ENCODE data around the gene CTNNBL1.

The CTNNBL1 gene

GRCh38 chr20:37823296-37823980 is 129.6 kb downstream of the CTNNBL1 start:
- Histone ChIP-seq H3K4me3 (ENCODE audit: insufficient read length, low read depth) (no peak overlapping the region), H3K9ac (ENCODE audit: insufficient read length, low read depth) (no peak overlapping the region), H3K36me3 (ENCODE audit: insufficient read depth, insufficient read length, low read length) (peaks cover 3% of the 10 kb centered on the region), H3K9me3 (ENCODE audit: insufficient read depth, low read length) (no peaks in the 10 kb centered on the region), H3K4me1 (ENCODE audit: insufficient read depth, insufficient read length) (no peaks in the 10 kb centered on the region), H3K27me3 (ENCODE audit: insufficient read depth, insufficient read length) (no peaks in the 10 kb centered on the region)
- TF ChIP-seq YY1 (IDR thresholded peaks at IDR 0.05; ENCODE audit: insufficient read depth, insufficient read length), result no peak
- TF ChIP-seq SUZ12 (IDR thresholded peaks at IDR 0.05; ENCODE audit: extremely low read depth, insufficient read depth, insufficient read length), result no peak
- no peak for TF ChIP-seq ZNF274 (IDR thresholded peaks at IDR 0.05; ENCODE audit: low read depth, low read length)
- DNase-seq (ENCODE audit: low read depth, low spot score), result no peak

GRCh38 chr20:37827605-37828004 is 133.8 kb downstream of the CTNNBL1 start:
- Histone ChIP-seq H3K4me1 (ENCODE audit: insufficient read depth, insufficient read length) (no peaks in the 10 kb centered on the region), H3K4me3 (ENCODE audit: insufficient read length, low read depth) (no peak overlapping the region), H3K9ac (ENCODE audit: insufficient read length, low read depth) (no peak overlapping the region), H3K9me3 (ENCODE audit: insufficient read depth, low read length) (no peaks in the 10 kb centered on the region), H3K27me3 (ENCODE audit: insufficient read depth, insufficient read length) (no peaks in the 10 kb centered on the region), H3K36me3 (ENCODE audit: insufficient read depth, insufficient read length, low read length) (peaks cover 3% of the 10 kb centered on the region)
- DNase-seq (ENCODE audit: low read depth, low spot score), result no peak
- no peak for TF ChIP-seq YY1 (IDR thresholded peaks at IDR 0.05; ENCODE audit: insufficient read depth, insufficient read length)
- TF ChIP-seq ZNF274 (IDR thresholded peaks at IDR 0.05; ENCODE audit: low read depth, low read length), result no peak
- no peak for TF ChIP-seq SUZ12 (IDR thresholded peaks at IDR 0.05; ENCODE audit: extremely low read depth, insufficient read depth, insufficient read length)

GRCh38 chr20:37828684-37829083 is 134.9 kb downstream of the CTNNBL1 start:
- H3K4me1 ChIP-seq (ENCODE audit: insufficient read depth, insufficient read length), result peaks cover 5% of the 10 kb centered on the region
- H3K4me3 ChIP-seq (ENCODE audit: insufficient read length, low read depth), result no peak overlapping the region
- peaks cover 3% of the 10 kb centered on the region for H3K36me3 ChIP-seq (ENCODE audit: insufficient read depth, insufficient read length, low read length)
- no peaks in the 10 kb centered on the region for H3K27me3 ChIP-seq (ENCODE audit: insufficient read depth, insufficient read length)
- no peak for TF ChIP-seq ZNF274 (IDR thresholded peaks at IDR 0.05; ENCODE audit: low read depth, low read length)
- TF ChIP-seq YY1 (IDR thresholded peaks at IDR 0.05; ENCODE audit: insufficient read depth, insufficient read length), result no peak
- no peak for TF ChIP-seq SUZ12 (IDR thresholded peaks at IDR 0.05; ENCODE audit: extremely low read depth, insufficient read depth, insufficient read length)
- H3K9ac ChIP-seq (ENCODE audit: insufficient read length, low read depth), result no peak overlapping the region
- no peak for DNase-seq (ENCODE audit: low read depth, low spot score)
- H3K9me3 ChIP-seq (ENCODE audit: insufficient read depth, low read length), result no peaks in the 10 kb centered on the region

- no peaks in the 10 kb centered on the region for H3K27me3 ChIP-seq (ENCODE audit: insufficient read depth, insufficient read length)
- no peak for DNase-seq (ENCODE audit: low read depth, low spot score)
- no peak overlapping the region for H3K9ac ChIP-seq (ENCODE audit: insufficient read length, low read depth)
Observed at GRCh38 chr20:37829128-37829527, 135.3 kb downstream of the CTNNBL1 start.

GRCh38 chr20:37833221-37833896 is 139.5 kb downstream of the CTNNBL1 start:
- Histone ChIP-seq H3K9me3 (ENCODE audit: insufficient read depth, low read length) (no peaks in the 10 kb centered on the region), H3K36me3 (ENCODE audit: insufficient read depth, insufficient read length, low read length) (no peaks in the 10 kb centered on the region), H3K4me3 (ENCODE audit: insufficient read length, low read depth) (no peak overlapping the region), H3K9ac (ENCODE audit: insufficient read length, low read depth) (no peak overlapping the region), H3K4me1 (ENCODE audit: insufficient read depth, insufficient read length) (peaks cover 5% of the 10 kb centered on the region), H3K27me3 (ENCODE audit: insufficient read depth, insufficient read length) (no peaks in the 10 kb centered on the region)
- DNase-seq (ENCODE audit: low read depth, low spot score), result no peak
- TF ChIP-seq SUZ12 (IDR thresholded peaks at IDR 0.05; ENCODE audit: extremely low read depth, insufficient read depth, insufficient read length) (no peak), YY1 (IDR thresholded peaks at IDR 0.05; ENCODE audit: insufficient read depth, insufficient read length) (no peak), ZNF274 (IDR thresholded peaks at IDR 0.05; ENCODE audit: low read depth, low read length) (no peak)

More at GRCh38 chr20:37829128-37829527, 135.3 kb downstream of the CTNNBL1 start:
- H3K4me1 ChIP-seq (ENCODE audit: insufficient read depth, insufficient read length), result peaks cover 5% of the 10 kb centered on the region
- TF ChIP-seq YY1 (IDR thresholded peaks at IDR 0.05; ENCODE audit: insufficient read depth, insufficient read length) (no peak), ZNF274 (IDR thresholded peaks at IDR 0.05; ENCODE audit: low read depth, low read length) (no peak), SUZ12 (IDR thresholded peaks at IDR 0.05; ENCODE audit: extremely low read depth, insufficient read depth, insufficient read length) (no peak)
- H3K4me3 ChIP-seq (ENCODE audit: insufficient read length, low read depth), result no peak overlapping the region
- H3K36me3 ChIP-seq (ENCODE audit: insufficient read depth, insufficient read length, low read length), result peaks cover 3% of the 10 kb centered on the region
- no peaks in the 10 kb centered on the region for H3K9me3 ChIP-seq (ENCODE audit: insufficient read depth, low read length)

- no peak for DNase-seq (ENCODE audit: low read depth, low spot score)
- no peak overlapping the region for H3K4me3 ChIP-seq (ENCODE audit: insufficient read length, low read depth)
- H3K9me3 ChIP-seq (ENCODE audit: insufficient read depth, low read length), result no peaks in the 10 kb centered on the region
- H3K27me3 ChIP-seq (ENCODE audit: insufficient read depth, insufficient read length), result no peaks in the 10 kb centered on the region
- H3K9ac ChIP-seq (ENCODE audit: insufficient read length, low read depth), result no peak overlapping the region
- peaks cover 6% of the 10 kb centered on the region for H3K36me3 ChIP-seq (ENCODE audit: insufficient read depth, insufficient read length, low read length)
- no peak for TF ChIP-seq ZNF274 (IDR thresholded peaks at IDR 0.05; ENCODE audit: low read depth, low read length)
- no peak for TF ChIP-seq SUZ12 (IDR thresholded peaks at IDR 0.05; ENCODE audit: extremely low read depth, insufficient read depth, insufficient read length)
- TF ChIP-seq YY1 (IDR thresholded peaks at IDR 0.05; ENCODE audit: insufficient read depth, insufficient read length), result no peak
- H3K4me1 ChIP-seq (ENCODE audit: insufficient read depth, insufficient read length), result peaks cover 5% of the 10 kb centered on the region
Observed at GRCh38 chr20:37836926-37837325, 143.1 kb downstream of the CTNNBL1 start.

- Histone ChIP-seq H3K27me3 (ENCODE audit: insufficient read depth, insufficient read length) (no peaks in the 10 kb centered on the region), H3K4me3 (ENCODE audit: insufficient read length, low read depth) (no peak overlapping the region), H3K9me3 (ENCODE audit: insufficient read depth, low read length) (no peaks in the 10 kb centered on the region), H3K4me1 (ENCODE audit: insufficient read depth, insufficient read length) (peaks cover 9% of the 10 kb centered on the region), H3K9ac (ENCODE audit: insufficient read length, low read depth) (no peak overlapping the region), H3K36me3 (ENCODE audit: insufficient read depth, insufficient read length, low read length) (peaks cover 14% of the 10 kb centered on the region)
- DNase-seq (ENCODE audit: low read depth, low spot score), result no peak
- TF ChIP-seq ZNF274 (IDR thresholded peaks at IDR 0.05; ENCODE audit: low read depth, low read length), result no peak
- no peak for TF ChIP-seq SUZ12 (IDR thresholded peaks at IDR 0.05; ENCODE audit: extremely low read depth, insufficient read depth, insufficient read length)
- no peak for TF ChIP-seq YY1 (IDR thresholded peaks at IDR 0.05; ENCODE audit: insufficient read depth, insufficient read length)
Observed at GRCh38 chr20:37837924-37838323, 144.1 kb downstream of the CTNNBL1 start.

Data from NT2/D1 (cell line).